Measurements from ENCODE around the gene MEA1. TPM values are rescaled to one million over a fixed set of nuclear protein-coding genes. Genes with fewer than 3 reads are reported as not detected.

MEA1 gene
- total RNA-seq, 2 donors from 2014 or later: 41.2 to 49.6 TPM

GRCh38 chr6:42987533-42988451 is 26.0 kb downstream of the MEA1 start:
- no peak overlapping the region for H3K27ac ChIP-seq
- ATAC-seq (ENCODE audit: insufficient number of reproducible peaks, low FRiP score, low read depth) (no peak), DNase-seq (ENCODE audit: low spot score) (no peak)
- no peaks in the 10 kb centered on the region for H3K27me3 ChIP-seq (replicated peaks; ENCODE audit: insufficient read depth)
- H3K4me1 ChIP-seq (ENCODE audit: control insufficient read depth in 1 of 2, low read depth in 2 of 2): peaks cover 32 to 50% of the 10 kb centered on the region in 2 donors
- H3K9me3 ChIP-seq: no peaks in the 10 kb centered on the region
- peaks cover 16% of the 10 kb centered on the region for H3K36me3 ChIP-seq
- TF ChIP-seq CTCF (IDR thresholded peaks at IDR 0.05): no peak
- H3K4me3 ChIP-seq: no peak overlapping the region

DNA sequence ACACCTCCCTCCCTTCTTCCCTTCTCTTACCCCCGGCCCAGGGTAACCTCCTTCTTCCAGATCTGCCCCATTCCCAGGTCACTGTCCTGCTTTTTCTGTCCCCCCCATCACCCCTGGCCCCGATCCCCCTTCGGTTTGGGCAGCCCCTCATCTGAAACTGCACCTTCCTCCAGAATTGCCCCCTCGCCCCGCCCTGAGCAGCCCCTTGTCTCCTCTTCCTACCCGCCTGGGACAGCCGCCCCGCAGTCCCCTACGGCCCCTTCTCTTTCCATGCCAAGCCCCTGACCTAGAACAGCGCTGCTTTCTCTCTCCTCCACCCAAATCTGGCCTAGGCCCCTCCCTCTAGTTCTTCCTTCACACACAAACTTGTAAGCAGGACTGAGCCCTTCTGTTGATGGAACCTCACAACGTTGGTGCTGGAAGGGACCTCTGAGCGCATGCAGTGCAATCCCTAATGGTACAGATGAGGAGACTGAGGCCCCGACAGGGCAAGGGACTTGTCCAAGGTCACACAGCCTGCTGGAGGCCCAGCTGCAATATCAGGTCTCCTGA is 28.7 kb downstream of the MEA1 start:
- Histone ChIP-seq H3K36me3 (peaks cover 11% of the 10 kb centered on the region), H3K27ac (peak overlapping the region; percentile 76 to 79), H3K4me1 (ENCODE audit: control insufficient read depth in 1 of 2, low read depth in 2 of 2) (peaks cover 32 to 53% of the 10 kb centered on the region in 2 donors), H3K27me3 (replicated peaks; ENCODE audit: insufficient read depth) (no peaks in the 10 kb centered on the region), H3K4me3 (peak overlapping the region; percentile 90), H3K9me3 (no peaks in the 10 kb centered on the region)
- DNase-seq (ENCODE audit: low spot score): no peak
- no peak for ATAC-seq (ENCODE audit: insufficient number of reproducible peaks, low FRiP score, low read depth)
- TF ChIP-seq CTCF (IDR thresholded peaks at IDR 0.05): no peak

DNA sequence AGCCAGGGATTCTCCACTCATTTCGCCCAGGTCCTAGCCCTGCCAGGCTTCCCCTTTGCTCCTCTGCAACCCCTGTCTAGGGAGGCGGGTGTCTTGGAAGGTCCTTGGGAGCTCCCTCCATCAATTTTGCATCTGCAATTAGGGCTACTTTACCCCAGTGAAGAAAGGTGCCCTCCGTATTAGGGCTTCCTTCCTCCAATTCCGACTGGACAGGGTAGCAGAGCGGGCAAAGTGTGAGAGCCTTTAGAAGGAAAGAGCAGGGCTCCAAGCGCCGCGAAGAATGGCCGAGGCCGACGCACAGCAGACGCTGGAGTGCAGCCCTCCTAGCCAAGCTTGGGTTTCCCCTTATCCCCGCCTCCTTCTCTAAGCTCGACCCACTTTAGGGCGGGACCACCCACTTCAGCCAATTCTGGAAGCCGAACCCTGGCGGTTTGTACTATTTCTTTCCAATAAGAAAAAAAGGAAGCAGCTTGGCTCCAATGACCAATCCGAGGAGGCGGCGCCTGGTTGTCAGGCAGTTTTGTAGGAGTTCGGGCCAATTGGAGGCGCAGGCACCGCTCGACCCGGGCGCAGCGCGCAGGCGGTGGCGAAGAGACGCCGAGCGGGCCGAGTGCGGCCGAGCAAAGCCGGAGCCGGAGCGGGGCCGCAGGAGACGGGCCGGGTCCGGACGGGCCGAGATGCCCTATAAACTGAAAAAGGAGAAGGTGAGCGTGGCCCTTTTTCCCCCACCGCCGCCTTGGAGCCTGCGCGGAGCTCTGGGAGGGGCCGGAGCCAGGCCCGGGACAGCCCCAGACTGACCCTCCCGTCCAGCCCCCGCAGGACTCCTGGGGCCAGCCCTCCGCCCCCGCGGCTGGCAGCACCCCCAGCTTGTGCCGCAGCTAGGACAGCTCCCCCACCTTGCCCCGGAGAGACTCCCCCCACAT is 29.5 kb downstream of the MEA1 start, which contains the start of gene PPP2R5D:
TSS of gene PPP2R5D (plus strand) at position 570 of the 923 bp plus-strand sequence. CDS start at position 678, 108 bp downstream.
- Histone ChIP-seq H3K9me3 (no peaks in the 10 kb centered on the region), H3K27ac (peak within 1 kb of the TSS; percentile 76 to 88), H3K4me1 (ENCODE audit: control insufficient read depth in 1 of 2, low read depth in 2 of 2) (peaks cover 36 to 61% of the 10 kb centered on the region in 2 donors), H3K4me3 (peak within 1 kb of the TSS; percentile 90), H3K36me3 (peaks cover 4% of the 10 kb centered on the region), H3K27me3 (replicated peaks; ENCODE audit: insufficient read depth) (no peaks in the 10 kb centered on the region)
- ATAC-seq (ENCODE audit: insufficient number of reproducible peaks, low FRiP score, low read depth) (peak; percentile 98), DNase-seq (ENCODE audit: low spot score) (peak; percentile 97)
- TF ChIP-seq CTCF (IDR thresholded peaks at IDR 0.05): peak; percentile 9

DNA sequence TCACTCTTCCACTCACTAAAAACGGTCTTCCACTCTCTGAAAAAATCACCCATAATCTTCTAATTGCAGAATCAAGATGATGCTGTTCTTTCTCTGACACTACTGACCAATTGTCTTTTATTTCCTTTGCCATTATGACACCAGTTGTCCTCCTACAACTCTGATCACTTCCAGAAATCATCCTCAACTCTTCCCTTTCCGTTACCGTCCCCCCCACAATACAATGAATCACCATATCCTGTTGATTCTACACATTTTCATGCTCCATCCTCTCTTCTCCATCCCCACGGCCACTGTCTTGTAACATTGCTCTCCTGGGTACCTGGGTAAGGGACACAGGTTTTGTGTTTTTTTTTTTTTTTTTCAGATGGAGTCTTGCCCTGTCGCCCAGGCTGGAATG is 31.9 kb downstream of the MEA1 start:
- no peak for TF ChIP-seq CTCF (IDR thresholded peaks at IDR 0.05)
- Histone ChIP-seq H3K9me3 (no peaks in the 10 kb centered on the region), H3K4me1 (ENCODE audit: control insufficient read depth in 1 of 2, low read depth in 2 of 2) (peaks cover 36 to 52% of the 10 kb centered on the region in 2 donors), H3K4me3 (no peak overlapping the region), H3K27ac (no peak overlapping the region), H3K27me3 (replicated peaks; ENCODE audit: insufficient read depth) (no peaks in the 10 kb centered on the region), H3K36me3 (no peaks in the 10 kb centered on the region)
- no peak for DNase-seq (ENCODE audit: low spot score)
- ATAC-seq (ENCODE audit: insufficient number of reproducible peaks, low FRiP score, low read depth): no peak
